NCI-H128 (cell line): Measurements from ENCODE around the gene RGS3.
A peak's percentile ranks its signal among the peaks of the same experiment; 100 is the strongest.
"Not testable (repeated sequence)": the region's sequence is repeated elsewhere in the genome, so short reads cannot be mapped to it uniquely, and the experiment has no call there.

ENCODE experiments used
- DNase-seq: peaks from one replicate; lab custom pipeline; 2025; ENCODE audit not compliant: unreplicated experiment; lab: John Stamatoyannopoulos, UW

Gene RGS3

GRCh38 chr9:113463418-113464285 is at the start of gene RGS3:
RGS3 (plus strand) TSS chr9:113463727; CDS start chr9:113463803, 76 bp downstream.
- DNase-seq, result peak; percentile 84

- no peak for DNase-seq
Measured at GRCh38 chr9:113416149-113416721, 47.3 kb upstream of the RGS3 start.

DNA sequence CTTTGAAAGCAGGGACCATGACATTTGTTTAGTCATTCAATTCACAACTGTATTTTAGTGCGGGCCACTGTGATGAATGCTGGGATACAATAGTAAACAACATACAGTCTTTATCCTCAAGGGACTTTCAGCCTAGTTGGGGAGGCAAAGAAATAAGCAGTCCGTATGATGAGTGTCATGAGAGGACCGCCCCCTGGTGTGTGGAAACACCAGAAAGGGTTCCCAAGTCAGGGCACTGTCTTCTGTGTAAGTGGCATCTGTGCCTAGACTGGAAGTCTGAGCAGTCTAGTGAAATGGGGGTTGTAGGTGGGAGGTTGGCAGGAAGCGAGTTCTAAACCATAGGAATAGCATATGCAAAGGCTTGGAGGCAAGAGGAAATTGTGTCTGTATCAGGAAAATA is 46.2 kb upstream of the RGS3 start:
- no peak for DNase-seq

GRCh38 chr9:113421726-113422125 is 41.8 kb upstream of the RGS3 start:
- DNase-seq, result no peak

DNA sequence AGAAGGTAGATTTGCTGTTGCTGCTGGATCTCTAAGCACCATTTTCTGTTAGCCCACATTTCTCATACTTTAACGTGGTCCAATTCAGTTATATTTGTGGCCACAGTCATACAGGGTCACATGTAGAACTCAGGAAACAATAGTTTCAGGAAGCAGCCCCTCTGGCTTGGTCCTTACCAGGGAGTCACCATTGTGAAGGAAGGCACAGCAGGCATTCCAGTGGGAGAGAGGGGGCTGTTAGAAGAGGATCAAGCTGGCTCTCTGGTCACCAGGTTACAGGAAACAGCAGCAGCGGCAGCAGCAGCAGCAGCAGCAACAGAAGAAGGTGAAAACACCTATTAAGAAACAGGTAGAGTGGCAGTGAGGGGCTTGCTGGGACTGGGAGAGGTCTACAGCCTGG is 38.5 kb upstream of the RGS3 start:
- DNase-seq, result no peak

GRCh38 chr9:113426701-113427100 is 36.8 kb upstream of the RGS3 start:
- no peak for DNase-seq

DNA sequence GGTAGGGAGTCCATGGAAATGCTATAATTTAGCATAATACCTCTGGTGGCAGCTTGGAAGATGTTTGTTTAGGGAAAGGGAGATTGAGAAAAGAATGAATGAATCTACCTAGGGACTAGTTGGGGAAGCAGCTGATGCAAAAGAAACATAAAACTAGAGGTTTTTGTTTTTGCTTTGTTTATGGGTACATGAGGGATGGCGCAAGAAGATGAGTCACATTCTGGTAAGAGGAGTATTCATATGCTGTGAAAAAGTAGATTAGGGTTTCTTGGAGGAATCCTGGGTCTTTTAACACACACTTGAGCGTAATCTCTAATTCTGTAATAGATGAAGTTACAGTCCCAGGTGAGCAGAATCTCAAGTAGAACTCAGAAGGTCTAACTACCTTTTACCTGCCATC is 35.9 kb upstream of the RGS3 start:
- no peak for DNase-seq

DNA sequence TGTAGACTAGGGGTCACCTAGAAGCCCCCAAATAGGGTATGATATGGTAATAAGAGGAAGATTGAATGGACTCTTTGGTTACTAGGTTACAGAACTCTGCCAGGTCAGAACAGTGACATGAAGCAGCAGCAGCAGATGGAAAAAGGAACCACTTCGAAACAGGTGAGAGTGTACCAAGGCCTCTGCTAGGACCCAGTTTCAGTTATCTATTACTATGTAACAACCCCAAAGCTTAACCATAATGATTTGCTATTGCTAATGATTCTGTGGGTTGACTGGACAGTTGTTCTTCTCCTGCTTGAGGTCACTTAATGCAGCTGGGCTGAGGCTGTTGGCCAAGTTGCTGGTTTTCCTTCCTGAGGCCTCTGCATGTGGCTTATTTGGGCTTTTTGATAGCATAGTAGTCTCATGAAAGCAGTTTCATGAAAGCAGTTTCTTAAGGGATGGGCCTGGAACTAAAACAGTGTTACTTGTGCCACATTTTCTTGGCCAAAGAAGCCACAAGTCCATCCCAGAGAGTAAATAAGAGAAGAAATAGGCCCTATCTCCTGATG is 35.4 kb upstream of the RGS3 start:
- no peak for DNase-seq

DNA sequence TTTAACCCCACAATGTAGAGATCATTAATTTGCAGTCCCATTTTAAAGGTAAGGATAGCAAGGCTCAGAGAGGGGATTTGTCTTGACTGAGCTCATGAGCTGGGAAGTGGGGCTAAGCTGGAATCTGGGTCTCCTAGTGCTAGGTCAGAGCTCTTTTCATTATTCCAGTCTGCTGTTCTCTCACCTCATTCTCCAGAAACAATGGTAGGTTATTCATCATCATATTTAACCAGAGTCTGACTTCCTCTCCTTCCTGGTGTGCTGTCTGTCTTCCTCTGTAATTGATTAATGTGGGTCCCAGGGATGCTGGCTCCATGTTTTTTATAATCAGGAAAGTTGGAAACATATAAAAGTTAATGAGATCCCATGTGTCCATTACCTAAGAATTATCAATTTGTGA is 32.3 kb upstream of the RGS3 start:
- no peak for DNase-seq

DNA sequence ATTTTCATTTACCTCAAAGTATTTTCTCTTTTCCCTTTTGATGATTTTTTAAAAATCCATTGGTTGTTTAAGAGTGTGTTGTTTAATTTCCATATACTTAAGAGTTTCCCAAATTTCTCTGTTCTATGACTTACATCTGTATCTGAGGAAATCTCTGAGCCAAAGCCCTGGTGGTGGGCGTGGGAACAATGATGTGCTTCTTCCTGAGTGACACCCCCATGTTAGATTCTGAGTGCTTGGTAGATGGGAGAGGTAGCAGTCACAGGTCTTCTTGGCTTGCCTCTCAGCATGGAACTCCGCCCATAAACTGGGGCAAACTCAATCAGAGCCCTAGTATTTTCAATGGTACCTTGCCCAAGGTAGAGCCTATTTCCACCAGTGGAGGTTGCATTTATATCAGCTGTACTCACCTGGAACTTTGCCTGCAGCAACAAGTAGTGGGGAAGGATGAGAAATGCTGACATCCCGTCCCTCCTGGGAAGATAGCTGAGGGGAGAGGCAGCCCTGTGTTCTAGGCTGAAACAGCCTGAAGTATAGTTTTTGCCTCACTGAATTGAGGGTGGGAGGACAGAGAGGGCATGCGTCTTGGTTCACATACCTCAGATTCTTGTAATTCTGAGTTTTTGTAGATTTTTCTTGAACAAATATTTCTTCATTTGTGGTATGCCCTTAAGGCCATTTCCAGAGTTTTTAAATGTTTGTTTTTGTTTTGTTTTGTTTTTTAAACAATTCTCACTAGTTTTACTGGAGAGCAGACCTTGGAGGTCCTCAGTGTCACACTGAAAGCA is 26.6 kb upstream of the RGS3 start:
- DNase-seq, result no peak

DNA sequence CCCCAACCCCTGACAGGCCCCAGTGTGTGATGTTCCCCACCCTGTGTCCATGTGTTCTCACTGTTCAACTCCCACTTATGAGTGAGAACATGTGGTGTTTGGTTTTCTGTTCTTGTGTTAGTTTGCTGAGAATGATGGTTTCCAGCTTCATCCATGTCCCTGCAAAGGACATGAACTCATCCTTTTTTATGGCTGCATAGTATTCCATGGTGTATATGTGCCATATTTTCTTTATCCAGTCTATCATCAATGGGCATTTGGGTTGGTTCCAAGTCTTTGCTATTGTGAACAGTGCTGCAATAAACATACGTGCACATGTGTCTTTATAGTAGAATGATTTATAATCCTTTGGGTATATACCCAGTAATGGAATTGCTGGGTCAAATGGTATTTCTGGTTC is 25.8 kb upstream of the RGS3 start:
- not testable (repeated sequence) for DNase-seq

DNA sequence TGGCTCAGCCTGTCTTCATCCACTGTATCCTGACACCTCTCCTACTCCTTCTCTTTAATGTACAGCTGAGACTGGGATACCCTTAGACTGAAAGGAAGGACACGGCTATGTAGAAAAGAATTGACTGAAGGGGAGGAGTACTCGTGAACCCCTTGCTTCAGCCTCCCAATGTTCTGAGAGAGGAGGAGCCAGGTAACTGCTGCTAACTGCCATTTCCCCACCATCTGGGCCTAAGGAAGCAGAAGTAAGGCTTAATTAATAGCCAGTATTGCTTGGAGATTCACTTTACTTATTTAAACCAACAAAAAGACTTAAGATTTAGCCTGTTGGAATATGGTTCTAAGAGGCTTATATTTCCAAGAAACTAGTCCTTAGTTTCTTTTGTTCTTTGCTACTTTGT is 18.8 kb upstream of the RGS3 start:
- no peak for DNase-seq

GRCh38 chr9:113446323-113446740 is 17.2 kb upstream of the RGS3 start:
- DNase-seq, result peak; percentile 19

- no peak for DNase-seq
Measured at GRCh38 chr9:113449376-113449775, 14.2 kb upstream of the RGS3 start.

- DNase-seq, result no peak
Measured at GRCh38 chr9:113452113-113452605, 11.4 kb upstream of the RGS3 start.

DNA sequence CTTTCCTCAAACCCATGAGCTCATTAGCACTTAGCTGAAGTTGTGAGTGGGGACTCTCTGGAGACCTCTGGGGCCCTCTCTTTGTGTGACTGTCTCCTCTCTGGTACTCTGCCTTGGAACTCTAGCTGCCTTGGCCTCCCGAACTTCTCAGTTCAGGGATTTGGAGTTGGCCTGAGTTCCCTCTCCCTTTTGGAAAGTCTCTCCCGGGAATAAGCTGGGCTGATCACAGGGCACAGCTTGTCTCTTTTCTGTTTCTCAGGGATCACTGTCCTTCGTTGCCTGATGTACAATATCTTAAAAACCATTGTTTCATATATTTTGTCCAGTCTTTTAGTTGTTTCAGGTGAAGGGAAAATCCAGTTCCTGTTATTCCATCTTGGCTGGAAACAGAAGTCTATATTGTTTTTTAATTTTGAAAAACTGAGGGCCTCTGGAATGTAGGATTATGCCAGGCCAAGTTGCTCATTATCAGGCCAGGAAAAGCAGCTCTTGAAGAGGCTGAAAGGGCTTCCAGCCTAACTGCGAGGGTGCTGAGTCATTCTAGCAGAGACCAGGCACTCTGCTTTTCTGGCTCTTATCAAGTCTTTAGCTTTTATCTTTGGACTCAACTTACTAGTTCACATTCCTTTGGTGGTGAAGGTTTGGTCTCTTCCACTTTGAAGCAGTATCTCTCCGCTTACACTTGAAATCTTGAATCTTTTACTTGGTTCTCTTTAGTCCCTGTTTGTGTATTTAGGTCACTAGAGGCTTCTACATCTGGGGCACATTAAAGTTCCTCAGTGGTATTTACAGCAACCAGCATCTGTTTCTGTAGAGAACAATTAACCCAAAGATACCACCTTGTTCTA is 8.4 kb upstream of the RGS3 start:
- DNase-seq, result no peak

DNA sequence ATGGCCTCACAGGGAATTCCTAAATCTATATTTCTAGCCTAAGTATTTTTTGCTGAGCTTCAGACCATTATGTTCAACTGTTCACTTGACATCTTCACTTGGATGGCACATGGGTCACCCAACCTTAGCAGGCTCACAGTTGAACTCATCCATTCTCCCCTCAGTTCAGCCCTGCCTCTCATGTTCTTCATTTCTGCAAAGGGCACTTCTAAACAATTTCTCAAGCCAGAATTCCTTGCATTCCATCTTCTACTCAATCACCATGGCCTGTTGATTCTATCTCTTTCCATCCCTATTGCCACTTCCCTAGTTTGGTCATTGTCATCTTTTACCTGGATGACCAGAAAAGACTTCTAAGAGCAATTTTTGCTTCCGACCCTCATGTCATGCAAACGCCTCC is 7.3 kb upstream of the RGS3 start:
- DNase-seq, result no peak

DNA sequence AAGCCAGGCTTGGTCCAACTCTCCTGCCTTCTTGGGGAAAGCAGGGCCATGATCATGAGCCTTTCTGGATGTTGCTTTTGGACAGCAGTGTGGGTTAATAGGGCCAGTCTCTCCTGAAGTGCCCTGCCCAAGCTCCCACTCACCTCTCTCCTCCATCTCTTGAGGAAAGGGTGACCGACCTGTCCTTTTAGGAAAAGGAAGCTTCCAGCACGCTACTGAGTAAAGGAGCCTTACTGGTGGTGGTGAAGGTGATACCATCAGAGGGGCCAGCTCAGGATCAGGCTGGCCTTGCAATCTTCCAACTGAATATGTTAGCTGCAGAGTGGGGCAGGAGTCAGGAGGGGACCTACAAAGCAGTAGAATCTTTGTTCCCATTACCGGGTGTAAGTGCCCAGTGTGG is 2.2 kb upstream of the RGS3 start:
- no peak for DNase-seq

GRCh38 chr9:113461943-113462342 is 1.6 kb upstream of the RGS3 start:
- DNase-seq, result no peak

- no peak for DNase-seq
Measured at GRCh38 chr9:113462781-113463286, 693 bp upstream of the RGS3 start.
